ENCODE results near the gene ITGB3BP. TPM values are rescaled to one million over a fixed set of nuclear protein-coding genes. Genes with fewer than 3 reads are reported as not detected.
"Not testable (repeated sequence)": the region's sequence is repeated elsewhere in the genome, so short reads cannot be mapped to it uniquely, and the experiment has no call there.

The ITGB3BP gene
- polyA plus RNA-seq (6.9 to 19.5 TPM (median 10.0 TPM) in 3 replicates), polyA minus RNA-seq (0.69 to 4.8 TPM (median 1.4 TPM) in 3 replicates)
- polyA plus RNA-seq (2011; ENCODE audit: low read depth): 7.3 TPM
- 6.7 and 12.9 TPM in 2 replicates for polyA plus RNA-seq (2011; cell fraction: cytosol; rRNA removed)
- polyA plus RNA-seq (2011; cell fraction: nucleus; rRNA removed): 6.6 and 9.9 TPM in 2 replicates
- polyA plus RNA-seq (2012; ENCODE audit: low replicate concordance): 11.7 and 14.0 TPM in 2 replicates
- not detected for polyA minus RNA-seq (2011; cell fraction: cytosol; rRNA and poly(A)+ RNA removed)
- 2.5 and 3.9 TPM in 2 replicates for polyA minus RNA-seq (2011; cell fraction: nucleus; rRNA and poly(A)+ RNA removed)

- Histone ChIP-seq H3K4me2 (ENCODE audit: control insufficient read depth, extremely low read depth, insufficient read depth, low read depth, low read length) (peak within 1 kb of the TSS; percentile 79), H3K79me2 (ENCODE audit: control insufficient read depth, insufficient read depth, low read length) (peaks cover 14% of the 10 kb centered on the region), H3K27ac (ENCODE audit: control insufficient read depth, insufficient read depth, low read length) (peak within 1 kb of the TSS; percentile 92), H2AFZ (ENCODE audit: control insufficient read depth, low read length) (peak within 1 kb of the TSS; percentile 100), H3K4me3 (ENCODE audit: control insufficient read depth in 2 of 3, extremely low read depth in 1 of 3, insufficient read depth in 2 of 3, low read depth in 1 of 3, low read length in 3 of 3) (peak within 1 kb of the TSS; percentile 47 to 97 (median 84)), H3K9me1 (ENCODE audit: control insufficient read depth, extremely low read depth, insufficient read depth, low read length) (no peaks in the 10 kb centered on the region), H3K9ac (ENCODE audit: control insufficient read depth, extremely low read depth, insufficient read depth, low read length) (peak within 1 kb of the TSS; percentile 87), H3K27me3 (ENCODE audit: control insufficient read depth, extremely low read depth, insufficient read depth, low read length) (no peaks in the 10 kb centered on the region), H3K36me3 (ENCODE audit: control insufficient read depth in 2 of 2, extremely low read depth in 1 of 2, insufficient read depth in 2 of 2, low read length in 2 of 2) (no peaks in the 10 kb centered on the region), H4K20me1 (ENCODE audit: control insufficient read depth, extremely low read depth, insufficient read depth, low read length) (no peaks in the 10 kb centered on the region), H3K4me1 (ENCODE audit: control insufficient read depth, extremely low read depth, insufficient read depth, low read length) (peaks cover 17% of the 10 kb centered on the region), H3K9me3 (ENCODE audit: control insufficient read depth, low read depth, low read length) (no peaks in the 10 kb centered on the region)
- dilution Hi-C loops (cut with MboI; ENCODE audit: extremely low pct_ligation_motif_present, low sequenced_read_pairs): no loop called here
- FAIRE-seq: peak; percentile 79
- TF ChIP-seq EZH2 (IDR thresholded peaks at IDR 0.05; ENCODE audit: low read length): no peak
- TF ChIP-seq, protein P1, sequence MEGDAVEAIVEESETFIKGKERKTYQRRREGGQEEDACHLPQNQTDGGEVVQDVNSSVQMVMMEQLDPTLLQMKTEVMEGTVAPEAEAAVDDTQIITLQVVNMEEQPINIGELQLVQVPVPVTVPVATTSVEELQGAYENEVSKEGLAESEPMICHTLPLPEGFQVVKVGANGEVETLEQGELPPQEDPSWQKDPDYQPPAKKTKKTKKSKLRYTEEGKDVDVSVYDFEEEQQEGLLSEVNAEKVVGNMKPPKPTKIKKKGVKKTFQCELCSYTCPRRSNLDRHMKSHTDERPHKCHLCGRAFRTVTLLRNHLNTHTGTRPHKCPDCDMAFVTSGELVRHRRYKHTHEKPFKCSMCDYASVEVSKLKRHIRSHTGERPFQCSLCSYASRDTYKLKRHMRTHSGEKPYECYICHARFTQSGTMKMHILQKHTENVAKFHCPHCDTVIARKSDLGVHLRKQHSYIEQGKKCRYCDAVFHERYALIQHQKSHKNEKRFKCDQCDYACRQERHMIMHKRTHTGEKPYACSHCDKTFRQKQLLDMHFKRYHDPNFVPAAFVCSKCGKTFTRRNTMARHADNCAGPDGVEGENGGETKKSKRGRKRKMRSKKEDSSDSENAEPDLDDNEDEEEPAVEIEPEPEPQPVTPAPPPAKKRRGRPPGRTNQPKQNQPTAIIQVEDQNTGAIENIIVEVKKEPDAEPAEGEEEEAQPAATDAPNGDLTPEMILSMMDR (optimal IDR thresholded peaks at IDR 0.05 in 1 of 3, IDR thresholded peaks at IDR 0.05 in 1 of 3, conservative IDR thresholded peaks at IDR 0.05 in 1 of 3; ENCODE audit: extremely low read depth in 1 of 3, insufficient read depth in 2 of 3, low read length in 3 of 3): no peak
- DNase-seq (ENCODE audit: low read depth, low spot score): peak; percentile 35
These were observed at the start of gene ITGB3BP, which contains the start of gene EFCAB7 for GRCh38 chr1:63522891-63523728. ITGB3BP (minus strand) TSS chr1:63523225; CDS start chr1:63523133, 92 bp downstream. EFCAB7 (plus strand) TSS chr1:63523525; CDS start chr1:63525573, 2,048 bp downstream.

GRCh38 chr1:63572686-63573085, 49.7 kb upstream of the ITGB3BP start:
- H2AFZ ChIP-seq (ENCODE audit: control insufficient read depth, low read length); H3K79me2 ChIP-seq (ENCODE audit: control insufficient read depth, insufficient read depth, low read length); H3K36me3 ChIP-seq (ENCODE audit: control insufficient read depth in 2 of 2, extremely low read depth in 1 of 2, insufficient read depth in 2 of 2, low read length in 2 of 2); H3K27me3 ChIP-seq (ENCODE audit: control insufficient read depth, extremely low read depth, insufficient read depth, low read length); dilution Hi-C loops (cut with MboI; ENCODE audit: extremely low pct_ligation_motif_present, low sequenced_read_pairs); H3K9me1 ChIP-seq (ENCODE audit: control insufficient read depth, extremely low read depth, insufficient read depth, low read length); FAIRE-seq; H4K20me1 ChIP-seq (ENCODE audit: control insufficient read depth, extremely low read depth, insufficient read depth, low read length); DNase-seq (ENCODE audit: low read depth, low spot score); H3K9me3 ChIP-seq (ENCODE audit: control insufficient read depth, low read depth, low read length); H3K4me3 ChIP-seq (ENCODE audit: control insufficient read depth in 2 of 3, extremely low read depth in 1 of 3, insufficient read depth in 2 of 3, low read depth in 1 of 3, low read length in 3 of 3); H3K27ac ChIP-seq (ENCODE audit: control insufficient read depth, insufficient read depth, low read length); H3K9ac ChIP-seq (ENCODE audit: control insufficient read depth, extremely low read depth, insufficient read depth, low read length); H3K4me1 ChIP-seq (ENCODE audit: control insufficient read depth, extremely low read depth, insufficient read depth, low read length); H3K4me2 ChIP-seq (ENCODE audit: control insufficient read depth, extremely low read depth, insufficient read depth, low read depth, low read length): not testable (repeated sequence)
